ENCODE measurements around the gene ROR1. TPM values are rescaled to one million over a fixed set of nuclear protein-coding genes. Genes with fewer than 3 reads are reported as not detected.

Gene ROR1
- polyA plus RNA-seq, 1 of the 3 experiments (the other 2 are of a cell fraction) = 4.0 TPM

DNA sequence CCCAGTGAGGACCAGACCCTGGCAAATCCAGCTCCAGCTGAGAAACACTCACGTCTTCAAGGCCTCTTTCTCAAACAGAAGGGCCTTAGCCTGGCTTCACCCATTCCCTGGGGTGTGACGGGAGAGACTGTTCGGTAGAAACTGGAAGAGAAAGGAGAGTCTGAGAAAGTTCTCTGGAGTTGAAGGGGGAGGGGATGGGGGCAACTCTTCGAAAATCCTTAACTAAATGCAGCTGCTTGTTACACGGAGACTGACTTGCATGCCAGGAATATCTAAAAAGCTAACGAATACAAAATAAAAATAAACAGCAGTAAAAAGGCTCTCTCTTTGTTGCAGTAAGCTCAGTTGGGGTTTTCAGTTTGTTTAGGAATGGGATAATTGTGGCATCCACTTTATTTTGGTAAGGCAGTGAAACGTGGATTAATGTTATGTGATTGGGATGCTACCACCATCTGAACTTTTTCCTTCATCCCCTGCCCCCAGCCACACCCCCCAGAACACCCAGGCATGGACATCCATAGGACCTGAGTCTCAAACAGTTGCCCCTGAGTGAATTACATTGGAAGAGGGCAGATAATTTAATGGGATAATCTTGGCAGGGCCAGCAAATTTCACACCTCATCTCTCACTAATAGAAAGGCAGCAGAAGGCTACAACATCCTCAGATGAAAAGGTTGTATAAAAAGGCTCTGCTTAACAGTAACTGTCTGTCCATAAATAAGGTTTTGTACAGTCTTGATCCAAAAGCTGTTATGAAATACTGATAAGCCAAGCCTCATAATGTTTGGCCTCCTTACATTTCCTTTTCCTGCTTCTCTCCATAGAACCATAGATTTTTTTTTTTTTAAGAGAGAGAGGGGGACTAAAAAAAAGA lies 5.8 kb downstream of the ROR1 start:
- DNase-seq = no peak
- H3K27ac ChIP-seq (ENCODE audit: low read depth in 2 of 2, low read length in 1 of 2) = no peak overlapping the region
- TF ChIP-seq, protein P1, sequence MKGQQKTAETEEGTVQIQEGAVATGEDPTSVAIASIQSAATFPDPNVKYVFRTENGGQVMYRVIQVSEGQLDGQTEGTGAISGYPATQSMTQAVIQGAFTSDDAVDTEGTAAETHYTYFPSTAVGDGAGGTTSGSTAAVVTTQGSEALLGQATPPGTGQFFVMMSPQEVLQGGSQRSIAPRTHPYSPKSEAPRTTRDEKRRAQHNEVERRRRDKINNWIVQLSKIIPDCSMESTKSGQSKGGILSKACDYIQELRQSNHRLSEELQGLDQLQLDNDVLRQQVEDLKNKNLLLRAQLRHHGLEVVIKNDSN (IDR thresholded peaks at IDR 0.05; ENCODE audit: borderline replicate concordance, low read depth) = no peak
- TF ChIP-seq RAD21 (IDR thresholded peaks at IDR 0.05; ENCODE audit: low read length) = no peak
- no peak for TF ChIP-seq FOXJ3 (CRISPR knock-in tag; IDR thresholded peaks at IDR 0.05)
- TF ChIP-seq IRF3 (IDR thresholded peaks at IDR 0.05; ENCODE audit: low read depth, low read length) = no peak

DNA sequence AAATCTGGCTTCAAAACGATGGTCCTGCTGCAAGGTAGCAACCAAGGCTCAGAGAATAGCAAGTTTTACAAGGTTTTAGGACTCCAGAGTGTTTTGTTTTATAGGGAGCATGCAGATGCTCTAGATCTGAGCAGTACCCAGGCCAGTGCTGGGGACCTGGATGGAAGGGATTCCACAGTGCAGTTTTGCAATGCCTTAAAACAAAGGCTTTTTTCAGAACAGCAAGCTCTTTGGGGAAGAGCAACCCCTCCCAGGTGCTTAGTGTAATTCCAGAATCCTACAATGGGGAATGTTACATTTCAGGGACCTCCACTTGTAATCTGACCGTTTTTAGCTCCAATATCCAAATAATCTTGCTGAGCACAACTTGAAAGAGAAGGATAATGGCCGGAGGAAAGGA lies 6.7 kb downstream of the ROR1 start:
- H3K27ac ChIP-seq (ENCODE audit: low read depth in 2 of 2, low read length in 1 of 2) = no peak overlapping the region
- peaks cover 0 to 3% of the 10 kb centered on the region in 2 experiments for H3K36me3 ChIP-seq (replicated peaks in 1 of 2; ENCODE audit: control insufficient read depth in 1 of 2, insufficient read depth in 2 of 2, low read length in 1 of 2)
- H3K9ac ChIP-seq = no peak overlapping the region
- no peak for DNase-seq
- ChIA-PET CTCF (interaction anchor here (0.7 to 1.5 kb wide), 4 partner anchors 13 to 89 kb away, joined by 3 to 4 read pairs (median 4); no protein-coding TSS in a partner anchor), POLR2A (no interaction called here)
- no peak overlapping the region for H2AFZ ChIP-seq (ENCODE audit: low read depth)
- no peaks in the 10 kb centered on the region for H3K9me2 ChIP-seq
- no peak overlapping the region for H3K4me2 ChIP-seq
- no peak overlapping the region for H3K4me3 ChIP-seq (ENCODE audit: low read depth in 2 of 2, low read length in 1 of 2)
- 81% methylated on average over 3 of the region's 3 CpGs for WGBS (ENCODE audit: low lambda C conversion rate)
- H3F3A ChIP-seq (replicated peaks; ENCODE audit: insufficient read depth) = no peaks in the 10 kb centered on the region
- H3K79me2 ChIP-seq (ENCODE audit: insufficient read depth) = no peaks in the 10 kb centered on the region
- no peaks in the 10 kb centered on the region; the same call in 1 of the 2 replicates for H4K20me1 ChIP-seq (ENCODE audit: insufficient read depth)
- peaks cover 0 to 16% of the 10 kb centered on the region in 2 experiments; a peak in 3 of 4 replicates for H3K4me1 ChIP-seq (ENCODE audit: control insufficient read depth in 1 of 2, insufficient read depth in 2 of 2, low read depth in 1 of 2, low read length in 1 of 2)
- TF ChIP-seq POLR2AphosphoS5 (IDR thresholded peaks at IDR 0.05; ENCODE audit: low read depth, low read length) (no peak), FOSL2 (IDR thresholded peaks at IDR 0.05; ENCODE audit: borderline replicate concordance, low read depth) (no peak), YY1 (IDR thresholded peaks at IDR 0.05; ENCODE audit: low read depth) (no peak), RFX5 (IDR thresholded peaks at IDR 0.05; ENCODE audit: low read length) (no peak), CHD2 (IDR thresholded peaks at IDR 0.05; ENCODE audit: low read length, partially characterized antibody) (no peak), REST (IDR thresholded peaks at IDR 0.05; ENCODE audit: low read depth, low read length) (no peak), GATA2 (CRISPR knock-in tag; IDR thresholded peaks at IDR 0.05) (no peak), USF2 (IDR thresholded peaks at IDR 0.05; ENCODE audit: borderline replicate concordance, low read depth, low read length) (no peak), FOXM1 (IDR thresholded peaks at IDR 0.05; ENCODE audit: low read depth) (no peak), ELF1 (IDR thresholded peaks at IDR 0.05) (no peak), NRF1 (IDR thresholded peaks at IDR 0.05; ENCODE audit: low read depth, low read length) (no peak), SMC3 (IDR thresholded peaks at IDR 0.05; ENCODE audit: low read depth, low read length) (no peak), TCF12 (IDR thresholded peaks at IDR 0.05) (no peak), RCOR1 (IDR thresholded peaks at IDR 0.05; ENCODE audit: low read length) (no peak), MEF2A (IDR thresholded peaks at IDR 0.05; ENCODE audit: borderline replicate concordance, low read depth) (no peak), RAD21 (IDR thresholded peaks at IDR 0.05; ENCODE audit: low read length) (no peak), RXRA (IDR thresholded peaks at IDR 0.05; ENCODE audit: borderline replicate concordance, low read depth) (no peak)
- TF ChIP-seq, protein P1 (IDR thresholded peaks at IDR 0.05; ENCODE audit: borderline replicate concordance, low read depth) = no peak
- H3K27me3 ChIP-seq (ENCODE audit: insufficient read depth) = no peaks in the 10 kb centered on the region
- no peaks in the 10 kb centered on the region for H3K9me3 ChIP-seq

More for the DNA sequence above, 5.8 kb downstream of the ROR1 start:
- Histone ChIP-seq H3K4me2 (no peak overlapping the region), H3K9me2 (no peaks in the 10 kb centered on the region), H3K9me3 (no peaks in the 10 kb centered on the region), H4K20me1 (ENCODE audit: insufficient read depth) (no peaks in the 10 kb centered on the region; the same call in 1 of the 2 replicates), H3K79me2 (ENCODE audit: insufficient read depth) (no peaks in the 10 kb centered on the region), H3K4me1 (ENCODE audit: control insufficient read depth in 1 of 2, insufficient read depth in 2 of 2, low read depth in 1 of 2, low read length in 1 of 2) (peaks cover 0 to 15% of the 10 kb centered on the region in 2 experiments; a peak in 3 of 4 replicates), H3K9ac (no peak overlapping the region), H2AFZ (ENCODE audit: low read depth) (no peak overlapping the region), H3K36me3 (replicated peaks in 1 of 2; ENCODE audit: control insufficient read depth in 1 of 2, insufficient read depth in 2 of 2, low read length in 1 of 2) (peaks cover 0 to 3% of the 10 kb centered on the region in 2 experiments), H3F3A (replicated peaks; ENCODE audit: insufficient read depth) (no peaks in the 10 kb centered on the region), H3K27me3 (ENCODE audit: insufficient read depth) (no peaks in the 10 kb centered on the region), H3K4me3 (ENCODE audit: low read depth in 2 of 2, low read length in 1 of 2) (no peak overlapping the region)
- WGBS (ENCODE audit: low lambda C conversion rate) = 85% methylated on average over 7 of the region's 7 CpGs
- ChIA-PET POLR2A (no interaction called here), CTCF (interaction anchor here (0.7 to 2.1 kb wide), 7 partner anchors 14 to 463 kb away, joined by 3 to 7 read pairs (median 4); no protein-coding TSS in a partner anchor)
